CD8-positive, alpha-beta memory T cell (primary cell): ENCODE measurements around the gene POLE2. TPM values are rescaled to one million over a fixed set of nuclear protein-coding genes. Genes with fewer than 3 reads are reported as not detected.
"Not testable (repeated sequence)": the region's sequence is repeated elsewhere in the genome, so short reads cannot be mapped to it uniquely, and the experiment has no call there.

Source experiments
- CTCF ChIA-PET: fragments of 350-600 bp; sonication (Branson Sonifier 250); formaldehyde crosslinking; loops from one replicate; lab custom pipeline; 2021; ENCODE audit warnings: antibody characterized with exemption; lab: Charles Lee
- POLR2A ChIA-PET: fragments of 350-600 bp; sonication (Branson Sonifier 250); formaldehyde crosslinking; loops from one replicate; lab custom pipeline; 2021; ENCODE audit warnings: antibody characterized with exemption; lab: Charles Lee
- DNase-seq, 5 donors: peaks; one replicate each; pipeline versions ENCODE4 v3.0.0 to v3.0.0-alpha.2; 2020 to 2022; ENCODE audit warnings: mixed read lengths in 1 of 5
- H3K27ac ChIP-seq: one replicate; pipeline ENCODE4 v1.7.0; 2013; ENCODE audit warnings: low read depth, mild to moderate bottlenecking, low read length, moderate library complexity
- H3K27me3 ChIP-seq: 2 replicates; pipeline ENCODE4 v1.7.0; 2013; ENCODE audit warnings: low read length, mild to moderate bottlenecking; ENCODE audit not compliant: insufficient read depth, poor library complexity, severe bottlenecking
- H3K36me3 ChIP-seq: 2 replicates; pipeline ENCODE4 v1.7.0; 2013; ENCODE audit warnings: mild to moderate bottlenecking, low read length, moderate library complexity; ENCODE audit not compliant: insufficient read depth
- H3K4me1 ChIP-seq: 2 replicates; pipeline ENCODE4 v1.7.0; 2013; ENCODE audit warnings: mild to moderate bottlenecking, low read length, moderate library complexity; ENCODE audit not compliant: insufficient read depth
- H3K4me3 ChIP-seq: 2 replicates; pipeline ENCODE4 v1.7.0; 2013; ENCODE audit warnings: mild to moderate bottlenecking, low read length
- H3K9me3 ChIP-seq: 2 replicates; pipeline ENCODE4 v1.7.0; 2013; ENCODE audit warnings: mild to moderate bottlenecking, low read length
- H3K27ac Mint-ChIP-seq, 8 donors: one replicate each; pipeline ENCODE4 v1.8.0; 2020 to 2021; ENCODE audit warnings: mixed read lengths in 8 of 8, mild to moderate bottlenecking in 6 of 8, inconsistent platforms in 3 of 8, moderate library complexity in 3 of 8
- H3K27me3 Mint-ChIP-seq, 2 donors: one replicate each; pipeline ENCODE4 v1.8.0; 2020 to 2021; ENCODE audit warnings: mixed read lengths in 2 of 2, mild to moderate bottlenecking in 1 of 2, moderate library complexity in 1 of 2
- H3K36me3 Mint-ChIP-seq, 3 donors: one replicate each; pipeline ENCODE4 v1.8.0; 2020 to 2021; ENCODE audit warnings: mixed read lengths in 3 of 3, inconsistent platforms in 1 of 3, mild to moderate bottlenecking in 1 of 3
- H3K4me1 Mint-ChIP-seq, 3 donors: one replicate each; pipeline ENCODE4 v1.8.0; 2020 to 2021; ENCODE audit warnings: mixed read lengths in 3 of 3, inconsistent platforms in 1 of 3, mild to moderate bottlenecking in 1 of 3
- H3K4me3 Mint-ChIP-seq, 7 donors: one replicate each; pipeline ENCODE4 v1.8.0; 2020 to 2021; ENCODE audit warnings: mixed read lengths in 7 of 7, mild to moderate bottlenecking in 6 of 7, moderate library complexity in 4 of 7, inconsistent platforms in 2 of 7
- H3K9me3 Mint-ChIP-seq, 5 donors: one replicate each; pipeline ENCODE4 v1.8.0; 2020 to 2022; ENCODE audit warnings: mixed read lengths in 5 of 5, mild to moderate bottlenecking in 3 of 5, moderate library complexity in 2 of 5, inconsistent platforms in 1 of 5
- polyA plus RNA-seq: library from polyadenylated mRNA; unstranded; fragments of 300-500 nt; fragmentation: Illumina TruSeq; gene quantifications from one replicate; pipeline ENCODE4 v1.2.3, GENCODE V29; 2021
- total RNA-seq, 2 experiments: library from RNA; stranded (reverse); gene quantifications; one replicate each; pipeline ENCODE4 v1.2.3, GENCODE V29; 2021

Gene POLE2
- total and polyA plus RNA-seq, 3 experiments from 2014 or later = 1.3 to 37.2 (median 36.3) TPM

DNA sequence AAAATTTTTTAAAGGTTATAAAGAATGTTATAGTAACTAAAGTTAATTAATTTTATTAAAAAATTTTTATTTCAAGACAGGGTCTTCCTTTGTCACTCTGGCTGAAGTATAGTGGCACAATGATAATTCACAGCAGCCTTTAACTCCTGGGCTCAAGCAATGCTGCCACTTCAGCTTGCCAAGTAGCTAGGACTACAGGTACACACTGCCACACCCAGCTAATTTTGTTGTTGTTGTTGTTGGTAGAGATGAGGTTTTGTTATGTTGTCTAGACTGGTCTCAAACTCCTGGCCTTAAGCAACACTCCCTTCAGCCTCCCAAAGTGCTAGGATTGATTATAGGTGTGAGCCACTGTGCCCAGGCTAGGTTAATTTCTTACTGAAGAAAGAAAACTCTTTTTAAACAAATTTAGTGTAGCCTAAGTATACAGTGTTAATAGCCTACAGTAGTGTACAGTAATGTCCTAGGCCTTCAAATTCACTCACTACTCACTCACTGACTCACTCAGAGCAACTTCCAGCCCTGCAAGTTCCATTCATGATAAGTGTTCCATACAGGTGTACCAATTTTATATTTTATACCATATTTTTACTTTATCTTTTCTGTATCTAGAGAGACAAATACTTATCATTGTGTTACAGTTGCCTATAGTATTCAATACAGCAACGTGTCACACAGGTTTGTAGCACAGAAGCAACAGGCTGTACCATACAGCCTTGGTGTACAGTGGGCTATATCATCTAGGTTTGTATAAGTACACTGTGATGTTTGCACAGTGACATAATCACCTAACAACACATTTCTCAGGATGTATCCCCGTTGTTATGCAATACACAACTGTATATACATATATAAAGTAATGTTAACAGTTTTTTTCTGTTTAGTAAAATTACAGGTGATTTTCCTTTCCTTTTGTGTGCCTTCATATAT, 28.2 kb downstream of the POLE2 start:
- H3K27me3 Mint-ChIP-seq = no peaks in the 10 kb centered on the region
- H3K9me3 Mint-ChIP-seq = no peaks in the 10 kb centered on the region
- Histone ChIP-seq H3K36me3 (no peaks in the 10 kb centered on the region), H3K27me3 (no peaks in the 10 kb centered on the region), H3K27ac (no peak overlapping the region), H3K4me1 (no peaks in the 10 kb centered on the region), H3K9me3 (no peaks in the 10 kb centered on the region), H3K4me3 (no peak overlapping the region)
- ChIA-PET POLR2A (no interaction called here), CTCF (interaction anchor here (0.8 to 1.5 kb wide), 2 partner anchors 9 to 109 kb away, joined by 3 read pairs; no protein-coding TSS in a partner anchor)
- peaks cover 0 to 3% (median 3%) of the 10 kb centered on the region in 3 donors for H3K4me1 Mint-ChIP-seq
- H3K27ac Mint-ChIP-seq = peak overlapping the region in 1 of 8 donors; percentile 54
- no peaks in the 10 kb centered on the region for H3K36me3 Mint-ChIP-seq
- DNase-seq = no peak
- H3K4me3 Mint-ChIP-seq = no peak overlapping the region

DNA sequence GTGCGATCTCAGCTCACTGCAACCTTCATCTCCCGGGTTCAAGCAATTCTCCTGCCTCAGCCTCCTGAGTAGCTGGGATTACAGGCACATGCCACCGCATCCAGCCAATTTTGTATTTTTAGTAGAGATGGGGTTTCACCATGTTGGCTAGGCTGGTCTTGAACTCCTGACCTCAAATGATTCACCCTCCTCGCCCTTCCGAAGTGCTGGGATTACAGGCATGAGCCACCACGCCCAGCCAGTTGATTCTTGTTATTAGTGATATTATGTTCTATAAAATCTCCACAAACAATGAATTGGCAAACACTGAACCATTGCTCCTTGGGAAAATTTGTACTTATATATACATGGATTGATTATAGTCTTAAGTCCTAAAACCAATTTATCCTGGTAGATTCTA, 30.5 kb downstream of the POLE2 start:
- H3K27ac ChIP-seq, H3K9me3 ChIP-seq, H3K36me3 ChIP-seq, H3K27me3 ChIP-seq, CTCF ChIA-PET, H3K27ac Mint-ChIP-seq, H3K27me3 Mint-ChIP-seq, H3K36me3 Mint-ChIP-seq, H3K4me1 ChIP-seq, H3K4me1 Mint-ChIP-seq, H3K4me3 Mint-ChIP-seq, H3K4me3 ChIP-seq, DNase-seq, H3K9me3 Mint-ChIP-seq, POLR2A ChIA-PET: not testable (repeated sequence)

DNA sequence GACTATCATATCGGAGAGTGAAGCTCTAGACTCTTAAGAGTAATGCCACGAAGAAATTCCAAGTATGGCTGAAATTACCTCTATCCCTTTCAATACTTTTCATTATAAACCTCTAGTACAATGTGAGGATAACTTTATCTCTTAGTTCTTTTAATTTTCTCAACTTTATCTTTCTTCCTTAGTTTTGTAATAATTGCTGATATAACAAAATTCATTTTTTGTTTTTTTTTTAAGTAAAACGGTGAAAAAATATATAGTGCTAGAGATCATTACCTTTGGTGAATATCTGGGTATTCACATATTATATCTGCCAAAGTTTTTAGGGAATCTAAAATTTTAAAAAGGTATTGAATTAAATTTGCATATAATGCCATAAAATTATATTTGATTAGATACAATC, 33.5 kb downstream of the POLE2 start:
- H3K27ac Mint-ChIP-seq = no peak overlapping the region
- H3K36me3 ChIP-seq = no peaks in the 10 kb centered on the region
- H3K27ac ChIP-seq = no peak overlapping the region
- no peaks in the 10 kb centered on the region for H3K4me1 ChIP-seq
- peaks cover 0 to 3% (median 3%) of the 10 kb centered on the region in 3 donors for H3K36me3 Mint-ChIP-seq
- no peak overlapping the region for H3K4me3 ChIP-seq
- H3K9me3 Mint-ChIP-seq = no peaks in the 10 kb centered on the region
- DNase-seq = no peak
- ChIA-PET POLR2A (no interaction called here), CTCF (no interaction called here)
- H3K27me3 Mint-ChIP-seq = peaks cover 0 to 1% of the 10 kb centered on the region in 2 donors
- no peaks in the 10 kb centered on the region for H3K9me3 ChIP-seq
- peaks cover 6 to 9% (median 8%) of the 10 kb centered on the region in 3 donors for H3K4me1 Mint-ChIP-seq
- H3K27me3 ChIP-seq = no peaks in the 10 kb centered on the region
- no peak overlapping the region for H3K4me3 Mint-ChIP-seq

DNA sequence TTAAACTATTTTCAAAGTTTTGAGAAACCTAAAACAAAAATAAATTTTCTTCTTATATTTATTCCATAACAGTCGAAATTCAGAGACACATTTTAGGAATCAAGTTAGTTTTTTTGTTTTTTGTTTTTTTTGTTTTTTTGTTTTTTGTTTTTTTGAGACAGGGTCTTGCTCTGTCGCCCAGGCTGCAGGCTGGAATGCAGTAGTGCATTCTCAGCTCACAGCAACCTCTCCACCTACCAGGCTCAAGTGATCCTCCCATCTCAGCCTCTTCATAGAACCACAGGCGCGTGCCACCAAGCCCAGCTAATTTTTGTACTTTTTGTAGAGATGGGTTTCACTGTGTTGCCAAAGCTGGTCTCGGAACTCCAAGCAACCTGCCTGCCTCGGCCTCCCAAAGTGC, 34.5 kb downstream of the POLE2 start:
- H3K4me1 ChIP-seq = no peaks in the 10 kb centered on the region
- Mint-ChIP-seq H3K4me3 (no peak overlapping the region), H3K27ac (peak overlapping the region in 1 of 8 donors; percentile 38), H3K27me3 (peaks cover 0 to 1% of the 10 kb centered on the region in 2 donors), H3K36me3 (peaks cover 0 to 3% (median 3%) of the 10 kb centered on the region in 3 donors), H3K9me3 (no peaks in the 10 kb centered on the region), H3K4me1 (peaks cover 6 to 9% (median 8%) of the 10 kb centered on the region in 3 donors)
- ChIA-PET CTCF (no interaction called here), POLR2A (no interaction called here)
- H3K9me3 ChIP-seq = no peaks in the 10 kb centered on the region
- no peak for DNase-seq
- no peaks in the 10 kb centered on the region for H3K36me3 ChIP-seq
- H3K4me3 ChIP-seq = no peak overlapping the region
- no peaks in the 10 kb centered on the region for H3K27me3 ChIP-seq
- H3K27ac ChIP-seq = no peak overlapping the region

DNA sequence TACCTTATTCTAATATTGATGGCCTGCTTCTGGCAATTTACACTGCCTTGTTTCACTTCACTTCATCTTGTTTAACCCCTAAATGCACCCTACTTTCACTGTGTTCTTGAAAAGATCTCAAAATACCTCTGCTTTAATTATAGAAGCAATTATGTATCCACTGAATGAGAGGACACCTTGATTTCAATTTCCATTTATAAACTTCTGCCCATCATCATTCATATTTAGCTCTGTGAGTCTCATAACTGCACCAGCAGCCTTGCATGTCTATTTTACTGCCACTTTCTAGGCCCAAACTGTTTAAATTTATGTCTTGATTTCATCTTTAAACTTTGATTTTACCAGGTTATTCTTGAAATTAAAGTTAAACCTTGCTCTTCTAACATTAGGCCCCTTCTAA, 45.9 kb downstream of the POLE2 start:
- H3K27ac ChIP-seq = no peak overlapping the region
- no peaks in the 10 kb centered on the region for H3K36me3 ChIP-seq
- no peak overlapping the region for H3K4me3 ChIP-seq
- Mint-ChIP-seq H3K4me3 (peak overlapping the region in 4 of 7 donors; percentile 1 to 79 (median 6)), H3K36me3 (peaks cover 0 to 38% (median 8%) of the 10 kb centered on the region in 3 donors), H3K4me1 (peaks cover 49 to 63% (median 62%) of the 10 kb centered on the region in 3 donors), H3K27ac (peak overlapping the region; percentile 24 to 91 (median 55)), H3K9me3 (no peaks in the 10 kb centered on the region), H3K27me3 (no peaks in the 10 kb centered on the region)
- POLR2A ChIA-PET = no interaction called here
- no peak for DNase-seq
- CTCF ChIA-PET = no interaction called here
- no peaks in the 10 kb centered on the region for H3K9me3 ChIP-seq
- peaks cover 10% of the 10 kb centered on the region for H3K4me1 ChIP-seq
- no peaks in the 10 kb centered on the region for H3K27me3 ChIP-seq

DNA sequence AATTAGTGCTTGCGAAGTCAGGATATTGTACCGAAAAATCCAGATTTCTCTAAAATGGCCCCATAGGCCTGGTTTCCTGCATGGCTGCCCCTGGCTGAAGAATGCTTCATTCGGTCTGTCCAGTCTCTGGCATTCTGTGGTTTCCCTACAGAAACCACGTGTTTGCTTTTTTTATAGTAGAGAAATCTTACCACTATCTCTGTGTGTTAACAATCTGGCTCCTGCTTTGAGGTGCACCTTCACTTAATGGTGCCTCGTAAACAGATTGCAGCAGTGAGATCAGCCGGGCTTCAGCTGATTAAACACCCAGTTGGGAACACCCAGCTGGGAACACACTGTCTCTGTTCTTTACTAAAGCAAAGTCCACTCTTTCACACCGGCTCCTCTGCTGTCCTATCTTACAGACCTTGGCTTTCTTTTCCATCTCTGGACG, 46.3 kb downstream of the POLE2 start:
- DNase-seq = no peak
- H3K36me3 Mint-ChIP-seq = peaks cover 0 to 37% (median 11%) of the 10 kb centered on the region in 3 donors
- H3K27ac ChIP-seq = no peak overlapping the region
- H3K4me1 ChIP-seq = peaks cover 12% of the 10 kb centered on the region
- peak overlapping the region; percentile 24 to 91 (median 55) for H3K27ac Mint-ChIP-seq
- no peaks in the 10 kb centered on the region for H3K9me3 ChIP-seq
- H3K27me3 ChIP-seq = no peaks in the 10 kb centered on the region
- H3K4me3 ChIP-seq = no peak overlapping the region
- H3K27me3 Mint-ChIP-seq = no peaks in the 10 kb centered on the region
- ChIA-PET POLR2A (no interaction called here), CTCF (no interaction called here)
- no peaks in the 10 kb centered on the region for H3K9me3 Mint-ChIP-seq
- peaks cover 49 to 63% (median 62%) of the 10 kb centered on the region in 3 donors for H3K4me1 Mint-ChIP-seq
- peak overlapping the region in 3 of 7 donors; percentile 1 to 32 (median 9) for H3K4me3 Mint-ChIP-seq
- H3K36me3 ChIP-seq = no peaks in the 10 kb centered on the region

DNA sequence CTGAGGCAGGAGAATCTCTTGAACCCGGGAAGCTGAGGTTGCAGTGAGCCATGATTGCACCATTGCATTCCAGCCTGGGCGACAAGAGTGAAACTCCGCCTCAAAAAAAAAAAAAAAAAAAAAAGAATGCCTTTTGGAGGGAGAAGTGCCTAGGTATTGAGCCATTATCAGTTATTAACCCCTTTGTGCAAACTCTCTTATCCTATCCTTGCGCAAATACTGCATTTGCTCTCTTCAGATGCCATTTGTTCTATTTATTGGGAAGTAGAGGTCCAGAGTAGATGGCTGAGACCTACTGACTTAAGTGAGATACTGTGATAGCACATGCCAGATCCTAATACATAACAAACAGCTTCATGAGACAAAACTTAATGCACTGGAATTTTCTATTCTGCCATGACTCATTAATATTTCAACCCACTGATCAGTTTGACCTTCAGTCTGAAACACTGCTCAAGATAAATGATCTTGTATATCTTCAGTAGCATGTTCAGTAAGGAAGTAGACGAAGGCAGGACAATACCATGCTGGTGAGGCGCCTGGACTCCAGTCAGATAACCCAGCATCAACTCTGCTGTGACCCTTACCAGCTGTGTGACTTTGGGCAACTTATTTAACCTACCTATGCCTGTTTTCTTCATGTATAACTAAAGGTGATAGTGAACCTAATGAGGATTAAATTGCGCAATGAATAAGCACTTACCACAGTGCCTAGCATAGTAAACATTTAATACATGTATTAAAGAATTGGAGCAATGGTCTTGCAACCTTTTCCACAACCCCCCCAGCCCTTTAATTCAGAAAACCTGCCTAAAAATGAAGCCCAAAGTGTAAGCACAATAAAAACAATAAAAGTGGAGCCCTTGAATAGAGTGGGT, 47.2 kb downstream of the POLE2 start:
- no peaks in the 10 kb centered on the region for H3K27me3 ChIP-seq
- H3K9me3 ChIP-seq = no peaks in the 10 kb centered on the region
- ChIA-PET POLR2A (no interaction called here), CTCF (no interaction called here)
- DNase-seq = no peak
- no peaks in the 10 kb centered on the region for H3K27me3 Mint-ChIP-seq
- H3K4me3 Mint-ChIP-seq = no peak overlapping the region
- peaks cover 21% of the 10 kb centered on the region for H3K4me1 ChIP-seq
- H3K9me3 Mint-ChIP-seq = no peaks in the 10 kb centered on the region
- no peaks in the 10 kb centered on the region for H3K36me3 ChIP-seq
- H3K27ac ChIP-seq = no peak overlapping the region
- no peak overlapping the region for H3K4me3 ChIP-seq
- H3K4me1 Mint-ChIP-seq = peaks cover 54 to 70% (median 67%) of the 10 kb centered on the region in 3 donors
- H3K36me3 Mint-ChIP-seq = peaks cover 0 to 39% (median 11%) of the 10 kb centered on the region in 3 donors
- peak overlapping the region; percentile 46 to 92 (median 66) for H3K27ac Mint-ChIP-seq
